ENCODE data around the gene ADK.
"Not testable (repeated sequence)": the region's sequence is repeated elsewhere in the genome, so short reads cannot be mapped to it uniquely, and the experiment has no call there.

ADK gene

GRCh38 chr10:74306227-74306982 lies 155.4 kb downstream of the ADK start:
- DNase-seq, result no peak

- DNase-seq, result peak in 1 of 2 experiments; percentile 23
Observed at GRCh38 chr10:74307061-74307651, 156.1 kb downstream of the ADK start.

- peak in 1 of 2 experiments; percentile 18 for DNase-seq
Observed at GRCh38 chr10:74310652-74311257, 159.7 kb downstream of the ADK start.

- DNase-seq, result no peak
Observed at GRCh38 chr10:74314166-74314565, 163.1 kb downstream of the ADK start.

GRCh38 chr10:74320026-74320425 lies 169.0 kb downstream of the ADK start:
- no peak for DNase-seq

- DNase-seq, result no peak
Observed at GRCh38 chr10:74320717-74321116, 169.7 kb downstream of the ADK start.

- DNase-seq, result no peak
Observed at GRCh38 chr10:74322141-74322540, 171.1 kb downstream of the ADK start.

- no peak for DNase-seq
Observed at GRCh38 chr10:74322565-74322964, 171.5 kb downstream of the ADK start.

- no peak for DNase-seq
Observed at GRCh38 chr10:74328388-74328787, 177.4 kb downstream of the ADK start.

GRCh38 chr10:74329873-74330272 lies 178.9 kb downstream of the ADK start:
- DNase-seq, result no peak

- DNase-seq, result no peak
Observed at GRCh38 chr10:74330646-74331045, 179.6 kb downstream of the ADK start.

- DNase-seq, result no peak
Observed at GRCh38 chr10:74332398-74332797, 181.4 kb downstream of the ADK start.

GRCh38 chr10:74333174-74333573 lies 182.2 kb downstream of the ADK start:
- no peak for DNase-seq

GRCh38 chr10:74334221-74334620 lies 183.2 kb downstream of the ADK start:
- no peak for DNase-seq

GRCh38 chr10:74335501-74335900 lies 184.5 kb downstream of the ADK start:
- no peak for DNase-seq

- no peak for DNase-seq
Observed at GRCh38 chr10:74337330-74338016, 186.5 kb downstream of the ADK start.

GRCh38 chr10:74342991-74343390 lies 192.0 kb downstream of the ADK start:
- DNase-seq, result no peak

- DNase-seq, result no peak
Observed at GRCh38 chr10:74343804-74344203, 192.8 kb downstream of the ADK start.

GRCh38 chr10:74344306-74344705 lies 193.3 kb downstream of the ADK start:
- no peak for DNase-seq

- DNase-seq, result no peak
Observed at GRCh38 chr10:74347522-74347921, 196.5 kb downstream of the ADK start.

- not testable (repeated sequence) for DNase-seq
Observed at GRCh38 chr10:74353021-74353420, 202.0 kb downstream of the ADK start.

- DNase-seq, result no peak
Observed at GRCh38 chr10:74361678-74362077, 210.7 kb downstream of the ADK start.

- no peak for DNase-seq
Observed at GRCh38 chr10:74363727-74364126, 212.7 kb downstream of the ADK start.

- DNase-seq, result no peak
Observed at GRCh38 chr10:74365109-74365508, 214.1 kb downstream of the ADK start.

All from NCI-H2081 (cell line).